Mucosa of descending colon (tissue), 3 donors: ENCODE results near the gene CNTNAP2. TPM values are rescaled to one million over a fixed set of nuclear protein-coding genes. Genes with fewer than 3 reads are reported as not detected.

Experiments used
- ATAC-seq: fragments of 200-7000 bp; cut with Tn5 transposase; one replicate; pipeline ENCODE4 v1.9.1; 2020; ENCODE audit warnings: mild to moderate bottlenecking, moderate library complexity
- DNase-seq, 3 donors: peaks; one replicate each; pipeline ENCODE4 v3.0.0-alpha.2; 2020
- H3K36me3 ChIP-seq: fragments of 200-600 bp; one replicate; pipeline ENCODE4 v1.8.0; 2021; ENCODE audit warnings: low read depth, mild to moderate bottlenecking
- H3K4me1 ChIP-seq: fragments of 200-600 bp; one replicate; pipeline ENCODE4 v1.8.0; 2021; ENCODE audit warnings: low read depth, mild to moderate bottlenecking
- H3K4me3 ChIP-seq: fragments of 200-600 bp; one replicate; pipeline ENCODE4 v1.8.0; 2021; ENCODE audit warnings: mild to moderate bottlenecking
- H3K9me3 ChIP-seq: fragments of 200-600 bp; one replicate; pipeline ENCODE4 v1.8.0; 2021; ENCODE audit warnings: mild to moderate bottlenecking
- intact Hi-C, 2 donors: fragments of 100-400 bp; cut with DNase I in 1 of 2; cut with micrococcal nuclease in 1 of 2; formaldehyde crosslinking; loops; one replicate each; pipeline versions ENCODE4 v1.11.0 to v1.11.1; 2022; cut with DNase I, micrococcal nuclease
- long read RNA-seq, 2 donors: library from polyadenylated mRNA; unstranded; transcript quantifications; one replicate each; pipeline ENCODE4 v2.0.0, GENCODE V29; 2019 to 2021
- total RNA-seq, 3 donors: library from RNA; stranded (reverse); fragmentation: NEBNext Ultra II Directional in 2 of 3; extraction: Animal tissue kit (Norgen Biotek cat#: 25700) in 2 of 3; gene quantifications; one replicate each; pipeline versions ENCODE4 v1.2.1 to v1.2.4, GENCODE V29; 2021 to 2023
- TF ChIP-seq, protein P1 (sequence below): fragments of 200-600 bp; IDR thresholded peaks from one replicate; pipeline ENCODE4 v1.8.0; 2022; ENCODE audit warnings: antibody characterized with exemption, mild to moderate bottlenecking
- donor health status: DM: no; HTN: no; CAD: no; lungs with moderate emphysema.
- donor health status: DM: no; HTN: no; CAD: no.
- donor health status: DM: no; HTN: yes; CAD: no.

Gene CNTNAP2
- 1 to 10 TPM; 3.1 to 5.9 (median 4.2) TPM for total RNA-seq
- long read RNA-seq, donor 1, full-length matches to known transcripts, result 1 of 1 reads
- long read RNA-seq, donor 1, partial matches to known transcripts, result 0 of 1 reads
- long read RNA-seq, donor 1, other reads (novel, unspliced or antisense), result 0 of 1 reads
- long read RNA-seq, donor 2, partial matches to known transcripts, result 0 of 1 reads
- long read RNA-seq, donor 2, other reads (novel, unspliced or antisense), result 1 of 1 reads

DNA sequence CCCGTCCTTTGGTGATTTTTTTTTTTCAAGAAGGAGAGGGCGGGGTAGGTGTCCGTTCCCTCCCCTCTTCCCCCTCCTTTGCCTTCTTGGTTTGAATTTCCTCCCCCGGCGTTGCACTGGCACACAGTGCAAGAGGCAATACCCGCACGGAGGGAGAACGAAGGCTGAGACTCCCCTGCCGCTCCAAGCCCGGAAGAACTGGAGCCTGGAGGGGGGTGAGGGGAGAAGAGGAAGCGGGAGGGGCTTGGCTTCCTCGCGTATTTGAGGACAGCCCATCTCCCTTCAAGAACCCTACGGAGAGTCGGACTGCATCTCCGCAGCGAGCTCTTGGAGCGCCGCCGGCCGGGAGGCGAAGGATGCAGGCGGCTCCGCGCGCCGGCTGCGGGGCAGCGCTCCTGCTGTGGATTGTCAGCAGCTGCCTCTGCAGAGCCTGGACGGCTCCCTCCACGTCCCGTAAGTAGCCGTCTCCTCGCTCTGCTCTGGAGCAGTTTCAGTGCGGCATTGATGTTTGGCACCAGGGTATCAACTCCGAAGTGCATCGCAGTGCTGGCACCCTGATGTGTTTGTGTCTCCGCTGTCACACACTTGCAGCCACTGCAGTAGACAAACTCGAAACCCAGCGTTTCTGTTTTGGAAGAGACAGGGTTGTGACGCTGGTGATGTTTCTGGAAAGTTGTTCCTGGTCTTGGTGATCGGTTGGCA lies at the start of gene CNTNAP2:
CNTNAP2 (plus strand) TSS at position 281 of the 702 bp plus-strand sequence; CDS start at position 357, 76 bp downstream.
- Histone ChIP-seq H3K4me3 (no peak within 1 kb of the TSS), H3K36me3 (no peaks in the 10 kb centered on the region), H3K9me3 (no peaks in the 10 kb centered on the region), H3K4me1 (peaks cover 3% of the 10 kb centered on the region)
- TF ChIP-seq, protein P1, sequence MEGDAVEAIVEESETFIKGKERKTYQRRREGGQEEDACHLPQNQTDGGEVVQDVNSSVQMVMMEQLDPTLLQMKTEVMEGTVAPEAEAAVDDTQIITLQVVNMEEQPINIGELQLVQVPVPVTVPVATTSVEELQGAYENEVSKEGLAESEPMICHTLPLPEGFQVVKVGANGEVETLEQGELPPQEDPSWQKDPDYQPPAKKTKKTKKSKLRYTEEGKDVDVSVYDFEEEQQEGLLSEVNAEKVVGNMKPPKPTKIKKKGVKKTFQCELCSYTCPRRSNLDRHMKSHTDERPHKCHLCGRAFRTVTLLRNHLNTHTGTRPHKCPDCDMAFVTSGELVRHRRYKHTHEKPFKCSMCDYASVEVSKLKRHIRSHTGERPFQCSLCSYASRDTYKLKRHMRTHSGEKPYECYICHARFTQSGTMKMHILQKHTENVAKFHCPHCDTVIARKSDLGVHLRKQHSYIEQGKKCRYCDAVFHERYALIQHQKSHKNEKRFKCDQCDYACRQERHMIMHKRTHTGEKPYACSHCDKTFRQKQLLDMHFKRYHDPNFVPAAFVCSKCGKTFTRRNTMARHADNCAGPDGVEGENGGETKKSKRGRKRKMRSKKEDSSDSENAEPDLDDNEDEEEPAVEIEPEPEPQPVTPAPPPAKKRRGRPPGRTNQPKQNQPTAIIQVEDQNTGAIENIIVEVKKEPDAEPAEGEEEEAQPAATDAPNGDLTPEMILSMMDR, result no peak
- ATAC-seq (no peak), DNase-seq (no peak)
- intact Hi-C loops, result loop anchor here in 1 of 2 donors (5.0 kb wide), 1 partner anchor 899 kb away; no protein-coding TSS in a partner anchor

DNA sequence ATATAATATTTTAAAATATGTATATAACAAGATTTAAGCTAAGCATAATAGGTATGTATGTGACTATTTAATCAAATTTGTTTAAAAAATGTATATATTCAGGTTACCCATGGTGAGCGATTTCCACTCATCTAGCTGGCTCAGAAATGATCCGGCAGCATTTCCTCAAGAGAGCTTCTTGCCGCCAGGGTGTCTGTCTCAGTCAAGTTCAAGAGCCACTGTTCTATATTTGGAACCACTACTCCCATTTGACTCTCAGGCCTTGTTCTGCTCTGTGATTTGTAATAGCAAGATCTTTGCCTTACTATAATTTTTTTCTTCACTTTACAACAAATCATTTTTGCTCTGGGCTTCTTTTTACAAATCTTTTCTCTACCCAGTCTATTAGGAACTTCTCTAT lies 48.7 kb upstream of the CNTNAP2 start:
- DNase-seq, result no peak
- Histone ChIP-seq H3K4me3 (no peak overlapping the region), H3K36me3 (no peaks in the 10 kb centered on the region), H3K4me1 (no peaks in the 10 kb centered on the region), H3K9me3 (no peaks in the 10 kb centered on the region)
- TF ChIP-seq, protein P1, result no peak
- intact Hi-C loops, result no loop called here
- ATAC-seq, result no peak

DNA sequence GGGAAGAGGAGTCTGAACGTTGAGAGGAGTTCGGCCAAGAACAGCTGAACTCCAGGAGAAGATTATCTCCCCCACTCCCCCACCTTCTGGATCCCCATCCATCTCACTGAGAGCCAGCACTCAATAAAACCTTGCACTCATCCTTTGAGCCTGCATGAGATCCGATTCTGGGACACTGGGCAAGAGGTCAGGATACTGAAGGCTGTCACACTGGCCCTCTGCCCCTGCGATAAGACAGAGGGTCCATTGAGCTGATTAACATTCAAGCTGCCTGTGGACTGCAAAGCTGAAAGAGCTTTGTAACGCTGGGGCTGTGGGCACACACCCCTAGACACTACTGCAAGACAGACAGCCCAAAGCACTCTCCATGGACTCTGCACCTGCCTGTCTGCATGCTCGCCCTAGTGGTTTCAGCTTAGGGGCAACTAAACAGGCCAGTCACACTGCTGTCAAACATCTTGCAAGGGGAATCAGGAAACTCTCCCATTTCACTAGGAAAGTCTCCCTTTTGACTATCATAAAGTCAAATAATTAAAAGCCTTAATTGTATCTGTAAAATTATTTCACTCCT lies 42.3 kb upstream of the CNTNAP2 start:
- Histone ChIP-seq H3K4me3 (no peak overlapping the region), H3K36me3 (no peaks in the 10 kb centered on the region), H3K4me1 (no peaks in the 10 kb centered on the region), H3K9me3 (no peaks in the 10 kb centered on the region)
- ATAC-seq (no peak), DNase-seq (no peak)
- TF ChIP-seq, protein P1, result no peak
- intact Hi-C loops, result no loop called here

DNA sequence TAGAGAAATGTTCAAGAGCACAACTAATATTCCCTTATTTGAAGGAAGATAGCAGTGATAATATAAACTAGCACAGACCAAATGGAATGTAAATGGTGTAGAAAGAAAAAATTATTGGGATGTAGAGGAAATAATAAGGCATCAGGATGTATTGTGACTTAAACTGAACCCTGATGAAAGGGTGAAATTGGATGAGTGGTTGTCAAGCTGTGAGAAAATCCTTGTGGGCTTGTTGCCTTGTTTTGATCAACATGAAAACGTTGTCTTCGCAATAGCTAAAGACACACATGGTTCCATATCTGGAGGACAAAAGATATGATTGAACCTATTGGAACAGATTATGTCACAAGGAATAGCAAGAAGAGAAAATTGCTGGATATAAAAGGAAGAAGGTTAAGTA lies 40.3 kb upstream of the CNTNAP2 start:
- DNase-seq (no peak), ATAC-seq (no peak)
- Histone ChIP-seq H3K9me3 (no peaks in the 10 kb centered on the region), H3K4me1 (no peaks in the 10 kb centered on the region), H3K4me3 (no peak overlapping the region), H3K36me3 (no peaks in the 10 kb centered on the region)
- intact Hi-C loops, result no loop called here
- TF ChIP-seq, protein P1, result no peak

DNA sequence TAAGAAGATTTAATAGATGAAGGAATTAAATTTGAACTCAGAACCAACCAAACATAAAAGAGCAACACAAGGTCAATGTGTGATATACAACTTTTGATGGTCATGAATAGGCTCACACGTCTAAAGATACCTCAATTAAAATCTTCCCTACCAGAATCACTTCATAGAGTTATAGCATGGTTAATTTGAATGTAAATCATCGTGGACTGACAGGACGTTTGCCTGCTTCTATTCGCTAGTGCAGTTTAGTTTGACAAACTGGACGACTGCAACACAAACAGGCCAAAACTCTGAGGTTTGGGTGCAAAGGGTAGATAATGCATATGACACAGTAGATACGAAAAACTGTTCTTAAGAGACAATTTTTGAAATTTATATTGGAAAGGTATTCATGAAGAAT lies 32.5 kb upstream of the CNTNAP2 start:
- Histone ChIP-seq H3K36me3 (no peaks in the 10 kb centered on the region), H3K4me3 (no peak overlapping the region), H3K9me3 (no peaks in the 10 kb centered on the region), H3K4me1 (no peaks in the 10 kb centered on the region)
- TF ChIP-seq, protein P1, result no peak
- ATAC-seq (no peak), DNase-seq (no peak)
- intact Hi-C loops, result no loop called here
